WTC11 (cell line): ENCODE results near the gene ILDR2.

ENCODE experiments used
- ATF2 ChIP-seq: sonication (generic); formaldehyde crosslinking; IDR thresholded peaks from 2 replicates; pipeline ENCODE4 v1.8.1; 2022; ENCODE audit warnings: low read depth, missing genetic modification reagents, borderline replicate concordance
- CTCF ChIP-seq: fragments of 200-600 bp; IDR thresholded peaks from 2 replicates; pipeline ENCODE4 v1.8.0; 2022; ENCODE audit warnings: antibody characterized with exemption
- E2F5 ChIP-seq: sonication (generic); formaldehyde crosslinking; IDR thresholded peaks from 2 replicates; pipeline ENCODE4 v1.8.1; 2022; ENCODE audit warnings: mild to moderate bottlenecking, moderate library complexity, missing genetic modification reagents
- HMGXB4 ChIP-seq: sonication (generic); formaldehyde crosslinking; IDR thresholded peaks from 2 replicates; pipeline ENCODE4 v1.8.1; 2023; ENCODE audit warnings: mild to moderate bottlenecking, moderate library complexity, missing genetic modification reagents
- KAT7 ChIP-seq: sonication (generic); formaldehyde crosslinking; IDR thresholded peaks from 2 replicates; pipeline ENCODE4 v1.8.1; 2023; ENCODE audit warnings: missing genetic modification reagents, mild to moderate bottlenecking, borderline replicate concordance
- NFYB ChIP-seq: sonication (generic); formaldehyde crosslinking; conservative IDR thresholded peaks from 2 replicates; pipeline ENCODE4 v1.8.0; 2022; ENCODE audit warnings: low read depth, missing genetic modification reagents
- RELA ChIP-seq: sonication (generic); formaldehyde crosslinking; IDR thresholded peaks from 2 replicates; pipeline ENCODE4 v1.8.1; 2022; ENCODE audit warnings: missing genetic modification reagents, mild to moderate bottlenecking, borderline replicate concordance
- STAT6 ChIP-seq: sonication (generic); formaldehyde crosslinking; conservative IDR thresholded peaks from 2 replicates; pipeline ENCODE4 v1.8.1; 2023; ENCODE audit warnings: mild to moderate bottlenecking, low read depth, missing genetic modification reagents, moderate library complexity
- TEAD1 ChIP-seq: sonication (generic); formaldehyde crosslinking; IDR thresholded peaks from 2 replicates; pipeline ENCODE4 v1.8.0; 2022; ENCODE audit warnings: mild to moderate bottlenecking, missing genetic modification reagents
- TEAD4 ChIP-seq: sonication (generic); formaldehyde crosslinking; IDR thresholded peaks from 2 replicates; pipeline ENCODE4 v1.8.0; 2022; ENCODE audit warnings: mild to moderate bottlenecking, missing genetic modification reagents
- TF ChIP-seq, protein P1 (sequence below): sonication (generic); formaldehyde crosslinking; IDR thresholded peaks from 2 replicates; pipeline ENCODE4 v1.8.1; 2022; ENCODE audit warnings: mild to moderate bottlenecking, missing genetic modification reagents, moderate library complexity, borderline replicate concordance
- TF ChIP-seq, protein P2 (sequence below): sonication (generic); formaldehyde crosslinking; IDR thresholded peaks from 2 replicates; pipeline ENCODE4 v1.8.1; 2023; ENCODE audit warnings: mild to moderate bottlenecking, missing genetic modification reagents
- TF ChIP-seq, protein P3 (sequence below): sonication (generic); formaldehyde crosslinking; IDR thresholded peaks from 2 replicates; pipeline ENCODE4 v1.8.0; 2022; ENCODE audit warnings: mild to moderate bottlenecking, missing genetic modification reagents

GRCh38 chr1:166999075-166999474 is 23.7 kb upstream of the ILDR2 start:
- TF ChIP-seq CTCF (no peak), NFYB (CRISPR knock-in tag) (no peak), RELA (CRISPR knock-in tag) (no peak), E2F5 (CRISPR knock-in tag) (no peak), TEAD4 (CRISPR knock-in tag) (no peak), ATF2 (CRISPR knock-in tag) (no peak), HMGXB4 (no peak), TEAD1 (no peak), STAT6 (CRISPR knock-in tag) (no peak), KAT7 (CRISPR knock-in tag) (no peak)
- TF ChIP-seq, protein P1, sequence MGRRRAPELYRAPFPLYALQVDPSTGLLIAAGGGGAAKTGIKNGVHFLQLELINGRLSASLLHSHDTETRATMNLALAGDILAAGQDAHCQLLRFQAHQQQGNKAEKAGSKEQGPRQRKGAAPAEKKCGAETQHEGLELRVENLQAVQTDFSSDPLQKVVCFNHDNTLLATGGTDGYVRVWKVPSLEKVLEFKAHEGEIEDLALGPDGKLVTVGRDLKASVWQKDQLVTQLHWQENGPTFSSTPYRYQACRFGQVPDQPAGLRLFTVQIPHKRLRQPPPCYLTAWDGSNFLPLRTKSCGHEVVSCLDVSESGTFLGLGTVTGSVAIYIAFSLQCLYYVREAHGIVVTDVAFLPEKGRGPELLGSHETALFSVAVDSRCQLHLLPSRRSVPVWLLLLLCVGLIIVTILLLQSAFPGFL (CRISPR knock-in tag): no peak
- TF ChIP-seq, protein P2, sequence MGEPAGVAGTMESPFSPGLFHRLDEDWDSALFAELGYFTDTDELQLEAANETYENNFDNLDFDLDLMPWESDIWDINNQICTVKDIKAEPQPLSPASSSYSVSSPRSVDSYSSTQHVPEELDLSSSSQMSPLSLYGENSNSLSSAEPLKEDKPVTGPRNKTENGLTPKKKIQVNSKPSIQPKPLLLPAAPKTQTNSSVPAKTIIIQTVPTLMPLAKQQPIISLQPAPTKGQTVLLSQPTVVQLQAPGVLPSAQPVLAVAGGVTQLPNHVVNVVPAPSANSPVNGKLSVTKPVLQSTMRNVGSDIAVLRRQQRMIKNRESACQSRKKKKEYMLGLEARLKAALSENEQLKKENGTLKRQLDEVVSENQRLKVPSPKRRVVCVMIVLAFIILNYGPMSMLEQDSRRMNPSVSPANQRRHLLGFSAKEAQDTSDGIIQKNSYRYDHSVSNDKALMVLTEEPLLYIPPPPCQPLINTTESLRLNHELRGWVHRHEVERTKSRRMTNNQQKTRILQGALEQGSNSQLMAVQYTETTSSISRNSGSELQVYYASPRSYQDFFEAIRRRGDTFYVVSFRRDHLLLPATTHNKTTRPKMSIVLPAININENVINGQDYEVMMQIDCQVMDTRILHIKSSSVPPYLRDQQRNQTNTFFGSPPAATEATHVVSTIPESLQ (CRISPR knock-in tag): no peak
- TF ChIP-seq, protein P3, sequence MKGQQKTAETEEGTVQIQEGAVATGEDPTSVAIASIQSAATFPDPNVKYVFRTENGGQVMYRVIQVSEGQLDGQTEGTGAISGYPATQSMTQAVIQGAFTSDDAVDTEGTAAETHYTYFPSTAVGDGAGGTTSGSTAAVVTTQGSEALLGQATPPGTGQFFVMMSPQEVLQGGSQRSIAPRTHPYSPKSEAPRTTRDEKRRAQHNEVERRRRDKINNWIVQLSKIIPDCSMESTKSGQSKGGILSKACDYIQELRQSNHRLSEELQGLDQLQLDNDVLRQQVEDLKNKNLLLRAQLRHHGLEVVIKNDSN: no peak
